Keratinocyte (primary cell): Measurements from ENCODE around the gene UTP14A. TPM values are rescaled to one million over a fixed set of nuclear protein-coding genes. Genes with fewer than 3 reads are reported as not detected.

Source experiments
- DNase-seq: peaks from one replicate; pipeline ENCODE4 v3.0.0-alpha.2; 2011; ENCODE audit warnings: low read depth, missing footprints, low spot score
- FAIRE-seq: peaks from 2 replicates; lab custom pipeline; 2011; peaks lifted over from hg19 to GRCh38; lab: Jason Lieb, UNC
- H2AFZ ChIP-seq: 2 replicates; pipeline ENCODE4 v1.6.0; 2012; ENCODE audit warnings: low read length, control low read depth, inconsistent platforms; ENCODE audit not compliant: control insufficient read depth
- H3K27ac ChIP-seq: 2 replicates; pipeline ENCODE4 v1.5.1; 2011; ENCODE audit warnings: low read length; ENCODE audit not compliant: control insufficient read depth, insufficient read depth
- H3K27me3 ChIP-seq: 3 replicates; pipeline ENCODE4 v1.6.0; 2011; ENCODE audit warnings: low read length; ENCODE audit not compliant: control insufficient read depth, insufficient read depth; ENCODE audit errors: extremely low read depth
- H3K36me3 ChIP-seq, 2 experiments: 2 replicates in 1 of 2; 3 replicates in 1 of 2; pipeline ENCODE4 v1.5.1; 2011; ENCODE audit warnings: low read length in 2 of 2, mild to moderate bottlenecking in 1 of 2; ENCODE audit not compliant: control insufficient read depth in 2 of 2, insufficient read depth in 2 of 2; ENCODE audit errors: extremely low read depth in 1 of 2
- H3K4me1 ChIP-seq: 3 replicates; pipeline ENCODE4 v1.5.1; 2011; ENCODE audit warnings: low read length; ENCODE audit not compliant: control insufficient read depth, insufficient read depth; ENCODE audit errors: extremely low read depth
- H3K4me2 ChIP-seq: 3 replicates; pipeline ENCODE4 v1.6.0; 2011; ENCODE audit warnings: low read depth, low read length; ENCODE audit not compliant: control insufficient read depth, insufficient read depth; ENCODE audit errors: extremely low read depth
- H3K4me3 ChIP-seq, 3 experiments: fragments of 200-600 bp in 1 of 3; sonication (generic) in 1 of 3; 2 replicates in 2 of 3; 3 replicates in 1 of 3; pipeline ENCODE4 v1.5.1; 2011 to 2016; ENCODE audit warnings: low read length in 3 of 3, mild to moderate bottlenecking in 3 of 3, control low read depth in 2 of 3, inconsistent platforms in 1 of 3, low read depth in 1 of 3, mixed read lengths in 1 of 3, mixed run types in 1 of 3, moderate library complexity in 1 of 3; ENCODE audit not compliant: control insufficient read depth in 2 of 3, insufficient read depth in 2 of 3; ENCODE audit errors: extremely low read depth in 1 of 3
- H3K79me2 ChIP-seq: 2 replicates; pipeline ENCODE4 v1.6.0; 2012; ENCODE audit warnings: low read length; ENCODE audit not compliant: control insufficient read depth, insufficient read depth
- H3K9ac ChIP-seq: 3 replicates; pipeline ENCODE4 v1.6.0; 2011; ENCODE audit warnings: low read length; ENCODE audit not compliant: control insufficient read depth, insufficient read depth; ENCODE audit errors: extremely low read depth
- H3K9me1 ChIP-seq: 3 replicates; pipeline ENCODE4 v1.6.0; 2011; ENCODE audit warnings: low read length; ENCODE audit not compliant: control insufficient read depth, insufficient read depth; ENCODE audit errors: extremely low read depth
- H3K9me3 ChIP-seq: 2 replicates; pipeline ENCODE4 v1.5.1; 2012; ENCODE audit warnings: low read depth, low read length; ENCODE audit not compliant: control insufficient read depth
- H4K20me1 ChIP-seq: 3 replicates; pipeline ENCODE4 v1.6.0; 2011; ENCODE audit warnings: low read length; ENCODE audit not compliant: control insufficient read depth, insufficient read depth; ENCODE audit errors: extremely low read depth
- CTCF ChIP-seq, 3 experiments: IDR thresholded peaks in 1 of 3; conservative IDR thresholded peaks in 1 of 3; optimal IDR thresholded peaks in 1 of 3; 2 replicates in 2 of 3; 3 replicates in 1 of 3; pipeline versions ENCODE3 to v1.5.1; 2011; ENCODE audit warnings: low read length in 3 of 3, mild to moderate bottlenecking in 3 of 3, moderate library complexity in 2 of 3, control low read depth in 1 of 3, inconsistent platforms in 1 of 3; ENCODE audit not compliant: insufficient read depth in 2 of 3; ENCODE audit errors: extremely low read depth in 1 of 3
- EZH2 ChIP-seq: IDR thresholded peaks from one replicate; pipeline ENCODE4 v1.6.1; 2012; ENCODE audit warnings: inconsistent platforms, mild to moderate bottlenecking, low read length, moderate library complexity
- dilution Hi-C: fragments of 300-500 bp; cut with MboI; formaldehyde crosslinking; loops from one replicate; pipeline ENCODE4 v1.7.0; 2020; ENCODE audit warnings: low sequenced_read_pairs; ENCODE audit not compliant: extremely low pct_ligation_motif_present
- polyA plus RNA-seq, 5 experiments: library from polyadenylated mRNA; depleted of rRNA in 3 of 5; stranded (reverse) in 3 of 5; stranded (forward) in 1 of 5; unstranded in 1 of 5; fragments of >200 nt; gene quantifications; 1 replicate in 1 of 5; 2 replicates in 3 of 5; 3 replicates in 1 of 5; pipeline versions ENCODE4 v1.2.1 to v1.2.3, GENCODE V29; 2011 to 2012; ENCODE audit warnings: missing spikeins in 2 of 5, low read depth in 1 of 5, low replicate concordance in 1 of 5

UTP14A gene
- polyA plus RNA-seq, 1 donor (not counting 4 experiments of a cell fraction or from before 2014, with no cell fraction given): 30.6 TPM

DNA sequence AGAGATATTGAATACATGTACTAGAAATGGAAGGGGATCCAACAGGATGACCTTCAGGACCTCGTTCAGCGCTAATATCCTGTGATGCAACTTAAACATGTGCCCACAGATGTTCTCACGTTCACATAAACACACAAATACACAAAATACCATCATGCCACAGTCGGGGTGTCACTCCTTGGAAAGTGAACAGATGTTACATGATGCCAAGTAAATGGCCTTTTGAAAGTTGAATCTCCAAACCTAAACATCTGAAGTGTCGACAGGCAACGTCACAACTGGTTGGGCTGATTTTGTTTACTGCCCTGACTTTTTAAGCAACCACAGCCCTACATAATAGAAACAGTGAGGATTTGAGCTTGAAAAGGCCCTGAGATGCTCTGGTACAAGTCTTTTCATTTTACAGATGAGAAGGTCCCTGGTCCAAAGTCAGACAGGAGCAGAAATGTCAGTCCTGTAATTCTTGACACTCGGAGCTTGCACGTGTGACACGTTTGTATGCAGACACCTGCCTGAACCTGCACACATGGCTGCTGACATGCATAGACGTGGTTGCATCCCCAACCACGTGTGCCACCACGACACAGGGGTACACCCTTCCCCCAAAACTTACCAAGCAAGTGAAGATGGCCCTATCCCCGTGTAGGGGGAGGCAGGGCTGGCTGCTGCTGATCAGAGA lies 53.0 kb downstream of the UTP14A start:
- no peak overlapping the region for H3K4me3 ChIP-seq
- FAIRE-seq: peak; percentile 9
- H3K27ac ChIP-seq: no peak overlapping the region
- peaks cover 20% of the 10 kb centered on the region for H3K4me1 ChIP-seq
- no peak overlapping the region for H3K9ac ChIP-seq
- H4K20me1 ChIP-seq: no peaks in the 10 kb centered on the region
- dilution Hi-C loops: no loop called here
- TF ChIP-seq EZH2: no peak
- TF ChIP-seq CTCF (optimal IDR thresholded peaks at IDR 0.05 in 1 of 3, IDR thresholded peaks at IDR 0.05 in 1 of 3, conservative IDR thresholded peaks at IDR 0.05 in 1 of 3; ENCODE audit: extremely low read depth in 1 of 3, insufficient read depth in 2 of 3, low read length in 3 of 3): no peak
- no peak overlapping the region for H2AFZ ChIP-seq
- H3K27me3 ChIP-seq: peaks cover 3% of the 10 kb centered on the region
- H3K9me3 ChIP-seq: no peaks in the 10 kb centered on the region
- H3K4me2 ChIP-seq: peak overlapping the region; percentile 1
- no peaks in the 10 kb centered on the region for H3K9me1 ChIP-seq
- no peaks in the 10 kb centered on the region for H3K36me3 ChIP-seq
- DNase-seq: no peak
- H3K79me2 ChIP-seq: no peaks in the 10 kb centered on the region

GRCh38 chrX:129959493-129959832 lies 53.5 kb downstream of the UTP14A start:
- Histone ChIP-seq H3K79me2 (no peaks in the 10 kb centered on the region), H3K27me3 (peaks cover 3% of the 10 kb centered on the region), H2AFZ (no peak overlapping the region), H3K4me2 (peak overlapping the region; percentile 1), H3K4me1 (peaks cover 20% of the 10 kb centered on the region), H3K4me3 (no peak overlapping the region), H3K9me3 (no peaks in the 10 kb centered on the region), H3K9me1 (no peaks in the 10 kb centered on the region), H3K27ac (no peak overlapping the region), H3K36me3 (no peaks in the 10 kb centered on the region), H4K20me1 (no peaks in the 10 kb centered on the region), H3K9ac (no peak overlapping the region)
- FAIRE-seq (no peak), DNase-seq (no peak)
- dilution Hi-C loops: no loop called here
- TF ChIP-seq EZH2 (no peak), CTCF (optimal IDR thresholded peaks at IDR 0.05 in 1 of 3, IDR thresholded peaks at IDR 0.05 in 1 of 3, conservative IDR thresholded peaks at IDR 0.05 in 1 of 3; ENCODE audit: extremely low read depth in 1 of 3, insufficient read depth in 2 of 3, low read length in 3 of 3) (no peak)
